ENCODE measurements around the gene ASRGL1.

DNA sequence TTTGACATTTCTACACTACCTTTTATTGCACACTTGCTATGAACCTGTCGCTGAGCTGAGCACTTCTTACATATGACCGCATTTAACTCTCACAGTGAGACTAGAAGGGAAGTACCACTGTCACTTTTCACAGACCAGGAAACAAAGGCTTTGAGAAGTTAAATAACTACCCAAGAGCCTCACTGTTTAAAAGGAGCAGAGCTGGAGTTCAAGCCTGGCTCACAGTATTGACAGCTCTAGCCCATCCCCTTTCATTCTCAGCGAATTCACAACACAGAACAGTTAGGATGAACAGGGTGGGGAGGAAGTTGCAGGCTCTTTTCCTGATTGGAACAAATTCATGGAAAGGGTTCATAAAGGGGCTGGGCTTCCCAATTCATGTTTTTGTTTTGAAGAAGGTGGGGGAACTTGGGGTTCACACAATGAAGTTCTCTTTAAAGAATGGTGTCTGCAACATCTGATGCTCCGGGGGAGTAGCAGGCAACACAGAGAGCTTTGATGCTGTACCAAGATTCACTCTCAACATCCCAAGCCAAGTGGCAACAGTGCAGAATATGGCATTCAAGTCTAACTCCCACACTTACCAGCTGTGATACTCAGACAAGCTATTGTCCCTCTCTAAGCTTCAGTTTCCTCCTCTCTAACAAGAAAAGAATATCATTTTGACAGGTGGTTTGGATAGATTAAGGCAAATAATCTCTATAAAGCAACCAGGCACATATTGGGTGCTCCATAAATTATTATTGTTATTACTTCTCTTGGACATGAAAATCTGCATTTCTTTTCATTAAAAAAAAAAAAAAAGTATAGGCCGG lies 98.8 kb downstream of the ASRGL1 start:
- TF ChIP-seq, protein P1, sequence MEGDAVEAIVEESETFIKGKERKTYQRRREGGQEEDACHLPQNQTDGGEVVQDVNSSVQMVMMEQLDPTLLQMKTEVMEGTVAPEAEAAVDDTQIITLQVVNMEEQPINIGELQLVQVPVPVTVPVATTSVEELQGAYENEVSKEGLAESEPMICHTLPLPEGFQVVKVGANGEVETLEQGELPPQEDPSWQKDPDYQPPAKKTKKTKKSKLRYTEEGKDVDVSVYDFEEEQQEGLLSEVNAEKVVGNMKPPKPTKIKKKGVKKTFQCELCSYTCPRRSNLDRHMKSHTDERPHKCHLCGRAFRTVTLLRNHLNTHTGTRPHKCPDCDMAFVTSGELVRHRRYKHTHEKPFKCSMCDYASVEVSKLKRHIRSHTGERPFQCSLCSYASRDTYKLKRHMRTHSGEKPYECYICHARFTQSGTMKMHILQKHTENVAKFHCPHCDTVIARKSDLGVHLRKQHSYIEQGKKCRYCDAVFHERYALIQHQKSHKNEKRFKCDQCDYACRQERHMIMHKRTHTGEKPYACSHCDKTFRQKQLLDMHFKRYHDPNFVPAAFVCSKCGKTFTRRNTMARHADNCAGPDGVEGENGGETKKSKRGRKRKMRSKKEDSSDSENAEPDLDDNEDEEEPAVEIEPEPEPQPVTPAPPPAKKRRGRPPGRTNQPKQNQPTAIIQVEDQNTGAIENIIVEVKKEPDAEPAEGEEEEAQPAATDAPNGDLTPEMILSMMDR (IDR thresholded peaks at IDR 0.05): no peak
- TF ChIP-seq POLR2A (IDR thresholded peaks at IDR 0.05): no peak
